A549 (cell line): ENCODE measurements around the gene ITPKC.

Source experiments
- CBX8 ChIP-seq: fragments of 200-600 bp; sonication (generic); IDR thresholded peaks from 2 replicates; pipeline ENCODE4 v1.6.1; 2016
- CEBPB ChIP-seq, 2 experiments: fragments of >200 bp in 1 of 2; sonication (Bioruptor Twin) in 1 of 2; formaldehyde crosslinking in 1 of 2; IDR thresholded peaks; 2 replicates each; pipeline ENCODE4 v1.6.1; 2012 to 2016
- CHD2 ChIP-seq: fragments of 150-350 bp; IDR thresholded peaks from 2 replicates; pipeline ENCODE4 v1.6.1; 2014; ENCODE audit warnings: low read length; ENCODE audit not compliant: partially characterized antibody
- CTCF ChIP-seq: fragments of >200 bp; sonication (Bioruptor Twin); formaldehyde crosslinking; IDR thresholded peaks from 3 replicates; pipeline ENCODE4 v1.5.1; 2016
- EP300 ChIP-seq, 2 experiments: fragments of >200 bp; sonication (Bioruptor Twin); formaldehyde crosslinking; IDR thresholded peaks; 2 replicates in 1 of 2; 3 replicates in 1 of 2; pipeline ENCODE4 v1.6.1; 2016 to 2017
- HMGXB4 ChIP-seq: fragments of 250-450 bp; sonication (Bioruptor Pico); IDR thresholded peaks from 2 replicates; pipeline ENCODE4 v1.5.0; 2021; ENCODE audit warnings: mild to moderate bottlenecking, moderate library complexity, borderline replicate concordance
- HOXA7 ChIP-seq: fragments of 250-450 bp; sonication (Bioruptor Pico); IDR thresholded peaks from 2 replicates; pipeline ENCODE4 v1.5.0; 2020; ENCODE audit warnings: mild to moderate bottlenecking, moderate library complexity
- PHF8 ChIP-seq: fragments of 200-600 bp; sonication (generic); IDR thresholded peaks from 2 replicates; pipeline ENCODE4 v1.6.1; 2016; ENCODE audit warnings: low read depth, mild to moderate bottlenecking, antibody characterized with exemption, moderate library complexity, borderline replicate concordance
- RCOR1 ChIP-seq: fragments of 150-350 bp; IDR thresholded peaks from 2 replicates; pipeline ENCODE4 v1.6.1; 2014; ENCODE audit warnings: antibody characterized with exemption, low read length, low read depth
- SMC3 ChIP-seq: fragments of >200 bp; sonication (Bioruptor Twin); formaldehyde crosslinking; IDR thresholded peaks from 3 replicates; pipeline ENCODE4 v1.6.1; 2018; ENCODE audit warnings: inconsistent platforms
- TF ChIP-seq, protein P1 (sequence below): IDR thresholded peaks from 2 replicates; pipeline ENCODE4 v1.6.1; 2012
- TF ChIP-seq, protein P2 (sequence below): fragments of >200 bp; sonication (Bioruptor Twin); formaldehyde crosslinking; IDR thresholded peaks from 3 replicates; pipeline ENCODE4 v1.6.1; 2016

- TF ChIP-seq CBX8: no peak
- TF ChIP-seq PHF8: no peak
- TF ChIP-seq SMC3: no peak
- no peak for TF ChIP-seq CHD2
- TF ChIP-seq EP300 (IDR thresholded peaks at IDR 0.05): no peak
- TF ChIP-seq CTCF: no peak
- no peak for TF ChIP-seq CEBPB (IDR thresholded peaks at IDR 0.05)
- TF ChIP-seq RCOR1: no peak
- TF ChIP-seq, protein P1, sequence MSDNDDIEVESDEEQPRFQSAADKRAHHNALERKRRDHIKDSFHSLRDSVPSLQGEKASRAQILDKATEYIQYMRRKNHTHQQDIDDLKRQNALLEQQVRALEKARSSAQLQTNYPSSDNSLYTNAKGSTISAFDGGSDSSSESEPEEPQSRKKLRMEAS: no peak
- TF ChIP-seq HMGXB4 (CRISPR knock-in tag): no peak
- TF ChIP-seq HOXA7 (CRISPR knock-in tag): no peak
- TF ChIP-seq, protein P2, sequence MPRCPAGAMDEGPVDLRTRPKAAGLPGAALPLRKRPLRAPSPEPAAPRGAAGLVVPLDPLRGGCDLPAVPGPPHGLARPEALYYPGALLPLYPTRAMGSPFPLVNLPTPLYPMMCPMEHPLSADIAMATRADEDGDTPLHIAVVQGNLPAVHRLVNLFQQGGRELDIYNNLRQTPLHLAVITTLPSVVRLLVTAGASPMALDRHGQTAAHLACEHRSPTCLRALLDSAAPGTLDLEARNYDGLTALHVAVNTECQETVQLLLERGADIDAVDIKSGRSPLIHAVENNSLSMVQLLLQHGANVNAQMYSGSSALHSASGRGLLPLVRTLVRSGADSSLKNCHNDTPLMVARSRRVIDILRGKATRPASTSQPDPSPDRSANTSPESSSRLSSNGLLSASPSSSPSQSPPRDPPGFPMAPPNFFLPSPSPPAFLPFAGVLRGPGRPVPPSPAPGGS: no peak
These were observed 28.6 kb upstream of the ITPKC start for GRCh38 chr19:40688309-40688708.
